A549 (cell line): ENCODE measurements around the gene NFIX.

Experiments
- CEBPB ChIP-seq, 2 experiments: fragments of >200 bp in 1 of 2; sonication (Bioruptor Twin) in 1 of 2; formaldehyde crosslinking in 1 of 2; IDR thresholded peaks; 2 replicates each; pipeline ENCODE4 v1.6.1; 2012 to 2016
- CTCF ChIP-seq: fragments of >200 bp; sonication (Bioruptor Twin); formaldehyde crosslinking; IDR thresholded peaks from 3 replicates; pipeline ENCODE4 v1.5.1; 2016
- NFE2L2 ChIP-seq: fragments of 150-350 bp; conservative IDR thresholded peaks from 2 replicates; pipeline ENCODE4 v1.6.1; 2014; ENCODE audit warnings: low read length
- POLR2A ChIP-seq: IDR thresholded peaks from 2 replicates; pipeline ENCODE4 v1.6.1; 2012; ENCODE audit warnings: mild to moderate bottlenecking, low read length
- RAD21 ChIP-seq, 2 experiments: fragments of >200 bp in 1 of 2; sonication (Bioruptor Twin) in 1 of 2; formaldehyde crosslinking in 1 of 2; IDR thresholded peaks in 1 of 2; conservative IDR thresholded peaks in 1 of 2; 2 replicates in 1 of 2; 3 replicates in 1 of 2; pipeline ENCODE4 v1.6.1; 2012 to 2018; ENCODE audit warnings: inconsistent platforms in 1 of 2

GRCh38 chr19:13127051-13127450 lies 131.8 kb downstream of the NFIX start:
- no peak for TF ChIP-seq CTCF
- no peak for TF ChIP-seq RAD21 (conservative IDR thresholded peaks at IDR 0.05 in 1 of 2, IDR thresholded peaks at IDR 0.05 in 1 of 2)
- TF ChIP-seq CEBPB (IDR thresholded peaks at IDR 0.05) = no peak
- no peak for TF ChIP-seq NFE2L2
- TF ChIP-seq POLR2A = no peak
